ENCODE data around the gene LMX1B.

GRCh38 chr9:126670270-126670669 lies 56.5 kb downstream of the LMX1B start:
- TF ChIP-seq CTCF (IDR thresholded peaks at IDR 0.05; ENCODE audit: insufficient read depth, low read length) (no peak), POLR2AphosphoS5 (IDR thresholded peaks at IDR 0.05; ENCODE audit: low read depth) (no peak), GABPA (IDR thresholded peaks at IDR 0.05; ENCODE audit: low read depth) (no peak)
